ENCODE data around the gene ZNF236.
"Not testable (repeated sequence)": the region's sequence is repeated elsewhere in the genome, so short reads cannot be mapped to it uniquely, and the experiment has no call there.

The ZNF236 gene

DNA sequence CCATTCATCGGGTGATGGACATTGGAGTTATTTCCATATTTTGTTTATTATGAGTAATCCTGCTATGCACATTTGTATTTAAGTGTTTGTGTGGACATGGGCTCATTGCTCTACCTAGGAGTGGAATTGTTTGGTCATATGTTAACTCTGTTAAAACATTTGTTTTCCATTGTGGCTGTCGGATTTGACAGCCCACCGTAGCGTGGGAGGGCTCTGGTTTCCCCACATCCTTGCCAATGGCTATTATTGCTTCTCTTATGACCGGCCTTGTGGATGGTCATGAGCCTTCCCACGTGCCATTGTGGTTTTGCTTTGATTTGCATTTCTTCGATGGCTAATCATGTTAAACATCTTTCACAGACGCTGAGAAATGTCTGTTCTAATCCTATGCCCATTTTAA is 92.0 kb downstream of the ZNF236 start:
- no peak for DNase-seq

DNA sequence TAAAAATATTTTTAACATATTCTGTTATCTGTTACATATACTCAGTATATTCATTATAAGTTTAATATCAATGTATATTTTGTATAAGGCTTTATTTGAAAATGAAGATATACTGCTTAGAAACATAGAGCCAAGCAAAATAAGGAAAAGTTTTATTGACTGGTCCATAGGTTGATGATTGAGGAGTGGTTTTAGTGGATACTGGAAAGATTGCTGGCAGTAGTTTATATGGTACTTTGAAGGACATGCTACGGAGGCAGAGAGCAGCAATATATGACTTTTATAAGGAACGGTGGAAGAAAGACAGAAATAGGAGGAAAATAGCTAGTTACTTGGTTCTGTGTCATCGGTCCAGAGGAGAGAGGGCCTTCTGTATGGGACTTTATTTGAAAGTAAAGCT is 92.4 kb downstream of the ZNF236 start:
- no peak for DNase-seq

DNA sequence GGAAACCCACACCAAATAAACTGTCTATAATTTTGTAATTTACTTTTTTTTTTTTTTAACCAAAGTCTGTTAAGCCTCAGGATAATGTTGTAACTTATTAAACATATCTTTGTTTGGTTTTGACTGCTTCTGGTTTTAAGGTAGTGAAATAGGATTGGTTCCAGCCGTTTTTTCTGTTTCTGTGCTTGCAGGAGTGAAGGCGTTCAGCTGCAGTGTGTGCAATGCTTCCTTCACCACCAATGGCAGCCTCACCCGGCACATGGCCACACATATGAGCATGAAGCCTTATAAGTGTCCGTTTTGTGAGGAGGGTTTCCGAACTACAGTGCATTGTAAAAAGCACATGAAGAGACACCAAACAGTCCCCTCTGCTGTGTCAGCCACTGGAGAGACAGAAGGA is 93.1 kb downstream of the ZNF236 start:
- no peak for DNase-seq

DNA sequence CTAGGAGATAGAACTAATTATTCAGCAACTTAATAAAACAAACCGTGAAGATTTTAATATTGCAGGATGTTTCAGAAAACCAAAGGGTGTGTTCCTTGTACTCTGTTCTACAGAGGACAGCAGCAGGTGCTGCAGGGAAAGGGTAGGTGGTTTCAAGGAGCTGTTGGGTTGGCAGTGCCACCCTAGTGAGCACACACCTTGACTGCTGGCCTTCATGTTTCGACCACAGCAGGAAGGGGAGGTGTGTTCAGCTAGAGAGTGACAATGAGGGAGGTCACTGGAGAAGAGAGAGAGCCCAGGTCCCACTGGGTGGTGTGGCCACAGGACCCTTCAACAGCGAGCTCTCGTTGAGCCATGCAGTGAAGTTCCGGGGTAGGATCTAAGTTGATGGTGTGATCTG is 98.6 kb downstream of the ZNF236 start:
- DNase-seq: no peak

- DNase-seq: peak; percentile 6
Measured at GRCh38 chr18:76922107-76922506, 99.8 kb downstream of the ZNF236 start.

DNA sequence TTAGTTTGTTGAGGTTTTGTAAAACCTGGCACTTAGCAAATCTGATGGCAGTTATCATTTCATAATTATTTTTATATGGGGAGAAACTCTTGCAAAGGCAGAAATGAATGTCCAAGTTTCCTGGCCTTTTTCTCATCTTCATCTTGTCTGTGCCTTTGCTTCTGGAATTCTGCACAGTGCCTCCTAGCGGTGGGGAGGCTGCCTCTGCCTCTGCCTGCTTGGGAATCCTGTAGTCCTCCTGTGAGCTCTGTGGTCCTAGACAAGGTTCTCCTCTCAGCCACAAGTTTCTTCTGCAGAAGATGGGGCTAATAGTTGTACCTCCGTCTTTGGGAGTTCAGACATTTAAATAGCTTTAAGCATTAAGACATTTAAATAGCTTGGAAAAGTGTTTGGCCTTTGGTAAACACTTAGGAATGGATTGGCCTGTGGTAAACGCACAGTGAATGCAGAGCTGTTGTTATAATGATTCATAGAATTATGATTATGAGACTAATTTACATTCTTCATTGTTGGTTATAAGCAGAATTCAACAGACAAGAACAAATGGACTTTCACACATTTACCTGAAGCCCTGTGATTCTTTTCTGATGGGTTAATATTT is 101.2 kb downstream of the ZNF236 start:
- DNase-seq: no peak

DNA sequence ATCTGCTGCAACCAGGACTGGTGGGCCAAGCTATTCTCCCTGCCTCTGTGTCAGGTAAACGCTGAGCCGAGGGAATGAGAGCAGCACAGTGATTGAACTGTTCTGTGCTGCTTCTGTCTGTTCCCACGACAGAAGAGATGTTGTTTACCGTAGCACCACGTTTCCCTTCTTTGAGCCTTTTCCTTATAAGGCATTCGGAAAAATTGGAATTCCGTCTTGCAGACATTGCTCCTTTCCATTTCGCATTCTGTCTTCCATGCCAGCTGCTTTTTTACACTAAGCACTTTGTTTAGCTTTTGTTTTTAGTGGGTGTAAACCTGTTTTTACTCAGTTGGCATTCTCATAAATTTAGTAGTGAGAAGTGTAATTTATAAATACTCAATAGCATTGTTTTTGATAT is 103.1 kb downstream of the ZNF236 start:
- DNase-seq: no peak

DNA sequence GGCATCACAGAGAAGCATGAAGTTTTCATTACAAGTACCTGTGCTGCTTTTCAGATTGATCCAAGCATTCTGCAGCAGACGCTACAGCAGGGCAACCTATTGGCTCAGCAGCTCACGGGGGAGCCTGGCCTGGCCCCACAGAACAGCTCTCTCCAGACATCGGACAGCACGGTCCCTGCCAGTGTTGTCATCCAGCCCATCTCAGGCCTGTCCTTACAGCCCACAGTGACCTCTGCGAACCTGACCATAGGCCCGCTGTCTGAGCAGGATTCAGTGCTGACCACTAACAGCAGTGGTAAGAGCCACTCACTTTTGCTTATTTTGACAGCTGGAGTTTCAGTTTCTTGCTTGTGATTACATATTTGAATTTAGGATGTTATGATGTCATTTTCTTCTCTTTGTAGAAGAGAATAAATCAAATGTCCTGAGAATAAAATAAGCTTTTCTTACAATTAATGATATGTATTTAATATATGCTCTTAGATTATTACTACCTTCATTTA is 104.9 kb downstream of the ZNF236 start:
- DNase-seq: no peak

- no peak for DNase-seq
Measured at GRCh38 chr18:76928179-76928868, 106.0 kb downstream of the ZNF236 start.

DNA sequence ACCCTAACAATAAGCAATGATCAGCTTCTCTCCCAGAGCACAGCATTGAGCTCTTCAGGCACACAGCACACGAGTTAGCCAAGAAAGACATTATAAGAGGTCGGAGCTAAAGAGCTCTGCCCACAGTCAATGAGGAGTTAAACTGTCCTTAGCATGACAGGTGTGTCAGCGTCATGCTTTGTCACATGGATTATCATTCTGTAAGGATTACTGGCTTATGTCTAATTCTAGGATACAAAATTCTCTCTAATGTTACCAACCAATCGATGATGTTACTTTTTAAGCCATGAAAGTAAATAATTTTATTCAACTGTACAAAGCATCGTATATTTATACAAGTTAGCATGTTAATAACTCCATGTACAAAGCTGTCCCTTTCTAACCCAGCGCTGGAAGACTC is 108.8 kb downstream of the ZNF236 start:
- DNase-seq: no peak

DNA sequence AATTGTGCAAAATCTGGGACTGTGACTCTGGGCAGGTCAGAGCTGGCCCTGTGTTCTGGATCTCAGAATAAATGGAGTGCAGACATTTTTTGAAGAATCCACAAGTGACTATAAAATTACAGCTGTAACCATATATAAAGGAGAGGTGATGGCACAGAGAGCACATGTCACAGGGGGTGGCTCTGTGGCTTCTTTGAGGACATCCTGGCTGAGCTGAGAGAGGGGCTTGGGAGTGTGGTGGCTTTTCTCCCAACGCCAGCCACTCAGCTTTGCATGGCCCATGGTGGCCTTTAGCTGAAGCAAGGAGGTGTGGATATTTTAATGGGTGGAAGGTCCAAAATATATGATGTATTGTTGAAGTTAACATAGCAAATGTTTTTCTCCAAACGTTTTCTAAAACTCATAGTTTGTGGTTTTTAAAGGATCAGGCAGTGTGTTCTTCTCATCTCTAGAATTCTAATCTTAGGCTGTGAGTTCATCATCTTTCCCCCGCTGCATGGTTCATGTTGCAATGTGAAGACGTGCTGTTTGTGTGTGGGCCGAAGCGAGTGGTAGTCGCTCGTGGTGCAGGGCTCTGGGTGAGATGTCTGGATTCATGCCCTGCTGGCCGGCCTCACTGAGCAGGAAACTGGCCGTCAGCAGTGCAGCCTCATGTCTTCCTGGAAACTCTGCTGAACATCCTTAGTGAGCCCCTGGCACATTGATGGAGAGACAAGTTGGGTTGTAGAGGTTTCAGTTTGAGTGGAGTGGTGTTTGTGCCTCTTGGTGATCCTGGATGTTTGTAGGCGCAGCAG is 109.9 kb downstream of the ZNF236 start:
- no peak for DNase-seq

DNA sequence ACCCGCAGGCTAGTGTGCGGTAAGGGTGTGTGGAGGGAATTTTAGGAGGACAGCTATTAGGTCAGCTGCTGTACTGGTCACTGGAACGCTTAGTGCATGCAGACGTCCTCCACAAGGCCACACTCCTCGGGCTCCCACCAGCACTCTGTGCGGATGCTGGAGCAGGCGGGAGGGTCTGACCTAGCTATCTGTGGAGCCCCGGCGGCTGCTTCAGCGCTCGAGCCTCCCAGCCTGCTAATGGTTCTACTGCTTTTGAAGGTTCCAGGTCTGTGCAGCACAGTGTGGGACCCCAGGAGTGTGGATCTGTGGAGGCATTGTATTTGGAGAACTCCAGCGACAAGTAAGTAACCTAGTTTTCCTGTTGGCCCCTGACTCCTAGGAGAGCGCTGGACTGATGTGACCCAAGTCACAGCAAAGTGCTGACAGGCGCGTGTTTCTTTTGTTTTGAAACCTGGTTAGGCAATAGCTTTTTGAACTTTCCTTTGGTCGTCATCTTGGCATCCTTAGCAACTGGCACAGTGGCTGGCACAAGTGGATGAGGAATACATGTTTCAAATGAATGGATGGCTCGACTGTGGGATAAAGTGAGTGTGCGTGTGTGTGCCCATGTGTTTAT is 113.5 kb downstream of the ZNF236 start:
- DNase-seq: no peak

- no peak for DNase-seq
Measured at GRCh38 chr18:76936877-76937276, 114.5 kb downstream of the ZNF236 start.

GRCh38 chr18:76937597-76937996 is 115.2 kb downstream of the ZNF236 start:
- no peak for DNase-seq

GRCh38 chr18:76938619-76939018 is 116.3 kb downstream of the ZNF236 start:
- DNase-seq: no peak

DNA sequence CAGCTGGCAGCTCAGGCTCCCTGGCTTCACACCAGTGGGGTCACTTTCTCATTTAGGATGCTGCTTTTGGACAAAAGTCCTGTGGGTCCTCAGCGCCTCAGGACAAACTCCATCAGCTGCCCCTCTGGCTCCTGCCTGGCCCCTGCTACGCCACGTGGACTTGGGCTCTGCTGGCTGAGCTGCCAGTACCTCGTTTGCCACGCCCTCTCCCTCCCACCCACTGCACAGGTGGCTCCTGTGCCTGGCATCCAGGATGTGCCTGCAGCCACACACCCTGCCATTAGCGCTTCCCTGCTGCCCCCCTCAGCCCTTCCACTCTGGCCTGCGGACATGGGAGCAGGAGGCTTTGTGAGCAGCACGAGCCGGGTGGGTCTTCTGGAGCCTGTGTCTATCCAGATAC is 118.9 kb downstream of the ZNF236 start:
- DNase-seq: no peak

DNA sequence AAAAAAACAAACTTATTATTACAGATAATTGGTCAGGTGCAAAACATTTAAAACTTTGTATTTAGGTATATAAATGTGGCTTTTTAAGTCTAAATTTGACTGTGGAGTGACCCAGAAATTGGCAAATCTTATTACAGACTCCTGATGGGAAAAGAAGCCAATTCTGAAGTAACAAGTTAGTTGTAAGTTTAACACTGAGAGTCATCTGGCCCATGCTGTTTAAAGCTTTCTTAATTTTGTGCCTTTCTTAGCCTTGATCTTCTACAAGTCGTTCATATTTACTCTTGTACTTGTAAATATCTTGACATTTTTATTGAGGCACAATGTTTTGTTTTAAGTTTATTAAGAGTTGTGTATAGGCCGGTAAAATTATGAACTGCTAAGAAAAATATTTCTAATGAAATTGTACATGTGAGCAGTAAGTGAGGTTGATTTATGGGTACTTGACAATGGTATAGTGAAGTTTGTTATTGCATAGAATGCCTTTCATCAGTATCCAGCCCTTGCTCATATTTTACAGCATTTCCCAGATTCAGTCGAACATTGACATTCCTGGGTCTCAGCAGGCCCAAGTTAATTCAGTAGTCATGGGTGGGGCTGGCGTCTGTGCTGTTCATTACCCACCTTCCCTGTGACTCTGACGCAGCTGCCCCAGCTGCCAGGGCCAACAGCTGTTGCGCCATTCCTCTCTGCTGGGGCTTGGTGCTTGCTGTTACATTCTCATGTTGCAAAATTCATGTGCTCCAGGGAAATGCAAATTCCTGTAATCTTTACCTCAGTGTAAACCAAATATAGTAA is 121.4 kb downstream of the ZNF236 start:
- DNase-seq: no peak

- DNase-seq: not testable (repeated sequence)
Measured at GRCh38 chr18:76944346-76944745, 122.0 kb downstream of the ZNF236 start.

- DNase-seq: no peak
Measured at GRCh38 chr18:76948345-76948744, 126.0 kb downstream of the ZNF236 start.

DNA sequence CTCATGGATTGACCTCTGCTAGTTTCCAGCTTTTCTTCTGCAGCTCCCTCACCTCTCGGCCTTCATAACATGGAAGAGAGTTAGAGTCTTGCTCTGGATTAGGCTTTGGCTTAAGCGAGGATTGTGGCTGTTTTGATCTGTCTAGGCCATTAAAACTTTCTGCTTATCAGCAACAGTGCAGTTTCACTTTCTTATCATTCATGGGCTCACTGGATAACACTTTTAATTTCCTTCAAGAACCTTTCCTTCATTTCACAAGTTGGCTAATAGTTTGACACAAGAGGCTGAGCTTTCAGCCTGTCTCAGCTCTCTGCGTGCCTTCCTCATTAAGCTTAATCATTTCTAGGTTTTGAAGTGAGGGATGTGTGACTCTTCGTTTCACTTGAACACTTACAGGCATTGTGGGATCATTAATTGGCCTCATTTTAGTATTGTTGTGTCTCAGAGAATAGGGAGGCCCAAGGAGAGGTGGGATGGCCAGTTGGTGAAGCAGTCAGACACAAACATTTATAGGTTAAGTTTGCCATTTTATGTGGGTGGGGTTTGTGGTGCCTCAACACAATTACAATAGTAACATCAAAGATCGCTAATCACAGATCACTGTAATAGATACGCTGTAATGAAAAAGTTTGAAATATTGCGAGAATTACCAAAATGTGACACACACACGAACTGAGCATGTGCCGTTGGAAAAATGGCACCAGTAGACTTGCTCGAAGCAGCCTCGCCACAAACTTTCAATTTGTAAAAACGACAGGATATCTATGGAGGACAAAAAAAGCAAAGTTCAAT is 129.3 kb downstream of the ZNF236 start:
- no peak for DNase-seq

DNA sequence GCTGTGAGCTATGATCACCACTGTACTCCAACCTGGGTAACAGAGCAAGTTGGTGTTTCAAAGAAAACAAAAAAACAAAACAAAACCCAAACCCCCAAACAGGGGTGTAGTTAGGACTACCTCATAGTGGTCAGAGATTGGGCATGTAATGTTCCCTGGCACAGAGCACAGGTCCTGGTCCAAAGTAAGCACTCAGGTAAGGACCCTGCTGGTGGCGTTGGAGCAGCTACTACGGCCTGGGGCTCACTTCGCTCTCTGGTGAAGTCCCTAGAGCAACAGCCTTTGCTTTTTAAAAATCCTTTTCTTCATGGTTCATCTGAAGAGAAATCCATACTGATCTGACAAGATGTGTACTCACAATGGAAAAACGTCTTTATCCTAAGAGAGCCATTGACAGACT is 130.4 kb downstream of the ZNF236 start:
- no peak for DNase-seq

DNA sequence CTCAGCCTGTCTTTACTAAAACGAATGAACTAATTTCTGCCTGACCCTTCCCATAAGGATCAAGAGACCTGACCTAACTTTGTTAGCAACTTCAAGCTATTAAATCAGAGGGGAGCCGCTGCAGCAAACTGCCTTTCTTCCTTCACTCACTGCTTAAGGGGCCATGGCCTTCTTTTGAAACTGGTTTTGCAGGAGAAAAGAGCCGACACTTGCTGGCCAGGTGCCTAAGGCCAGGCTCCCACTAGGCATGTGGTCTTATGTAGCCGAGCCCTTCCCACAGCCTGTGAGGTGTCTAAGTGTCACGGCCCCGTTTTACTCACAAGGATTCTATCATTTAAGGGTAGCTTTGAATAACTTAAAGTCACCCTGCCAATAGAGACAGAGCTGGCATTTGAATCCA is 130.8 kb downstream of the ZNF236 start:
- no peak for DNase-seq

All from NCI-H2081 treated with DMSO at 0.1 percent for 48 hours (cell line).